Effector memory CD4-positive, alpha-beta T cell (primary cell): ENCODE measurements around the gene AHDC1.

Experiments
- DNase-seq, 3 donors: peaks; one replicate each; pipeline ENCODE4 v3.0.0-alpha.2; 2020
- H3K27ac ChIP-seq: 2 replicates; pipeline ENCODE4 v1.7.0; 2013; ENCODE audit warnings: mild to moderate bottlenecking, low read length, moderate library complexity; ENCODE audit not compliant: insufficient read depth, poor library complexity, severe bottlenecking
- H3K27me3 ChIP-seq: replicated peaks from 2 replicates; pipeline ENCODE4 v1.7.0; 2013; ENCODE audit warnings: mild to moderate bottlenecking, low read length; ENCODE audit not compliant: insufficient read depth, control insufficient read depth, poor library complexity, severe bottlenecking
- H3K36me3 ChIP-seq: 2 replicates; pipeline ENCODE4 v1.7.0; 2013; ENCODE audit warnings: mild to moderate bottlenecking, low read length, moderate library complexity; ENCODE audit not compliant: control insufficient read depth, insufficient read depth
- H3K4me1 ChIP-seq: 2 replicates; pipeline ENCODE4 v1.7.0; 2013; ENCODE audit warnings: low read length, mild to moderate bottlenecking; ENCODE audit not compliant: control insufficient read depth, insufficient read depth, poor library complexity, severe bottlenecking
- H3K4me3 ChIP-seq: 2 replicates; pipeline ENCODE4 v1.7.0; 2013; ENCODE audit warnings: low read length, low read depth, mild to moderate bottlenecking; ENCODE audit not compliant: insufficient read depth, poor library complexity, severe bottlenecking
- H3K9me3 ChIP-seq: 2 replicates; pipeline ENCODE4 v1.7.0; 2013; ENCODE audit warnings: mild to moderate bottlenecking, low read length, moderate library complexity; ENCODE audit not compliant: control insufficient read depth

AHDC1 gene

DNA sequence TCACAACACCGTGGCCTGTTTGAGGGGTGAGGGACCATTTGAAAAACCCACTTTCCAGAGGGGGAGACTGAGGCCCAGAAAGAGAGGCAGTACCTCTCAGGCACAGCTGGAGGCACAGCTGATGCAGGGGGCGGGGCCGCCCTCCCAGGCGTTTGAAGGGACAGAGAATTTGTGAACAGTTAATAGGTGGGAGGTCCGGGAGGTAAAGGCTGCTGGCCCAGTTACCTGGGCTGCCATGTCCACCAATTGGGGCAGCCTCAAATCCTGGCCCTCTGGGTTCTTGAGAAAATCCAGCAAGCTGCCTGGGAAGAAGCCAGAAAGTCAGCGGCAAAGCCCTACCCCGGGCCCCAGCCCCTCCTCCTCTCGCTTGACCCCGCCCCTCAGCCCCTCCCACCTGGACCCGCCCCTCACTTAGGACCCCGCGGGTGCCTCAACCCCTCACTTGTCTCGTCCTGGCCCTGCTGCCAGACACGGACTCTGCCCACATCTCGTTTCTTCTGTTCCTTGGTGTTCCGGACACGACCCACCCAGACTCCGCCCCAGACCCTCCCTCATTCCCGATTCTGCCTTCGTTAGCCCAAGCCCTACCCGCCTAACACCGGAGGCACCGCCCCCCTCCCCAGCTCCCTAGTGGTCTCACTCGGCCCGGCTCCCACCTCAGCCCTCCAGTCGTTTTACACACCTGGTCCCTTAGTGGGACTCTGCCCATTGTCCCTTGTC is 10.8 kb upstream of the AHDC1 start:
- H3K27ac ChIP-seq: no peak overlapping the region
- H3K9me3 ChIP-seq: no peaks in the 10 kb centered on the region
- H3K27me3 ChIP-seq: no peaks in the 10 kb centered on the region
- no peaks in the 10 kb centered on the region for H3K36me3 ChIP-seq
- peaks cover 50% of the 10 kb centered on the region for H3K4me1 ChIP-seq
- no peak overlapping the region for H3K4me3 ChIP-seq
- no peak for DNase-seq

DNA sequence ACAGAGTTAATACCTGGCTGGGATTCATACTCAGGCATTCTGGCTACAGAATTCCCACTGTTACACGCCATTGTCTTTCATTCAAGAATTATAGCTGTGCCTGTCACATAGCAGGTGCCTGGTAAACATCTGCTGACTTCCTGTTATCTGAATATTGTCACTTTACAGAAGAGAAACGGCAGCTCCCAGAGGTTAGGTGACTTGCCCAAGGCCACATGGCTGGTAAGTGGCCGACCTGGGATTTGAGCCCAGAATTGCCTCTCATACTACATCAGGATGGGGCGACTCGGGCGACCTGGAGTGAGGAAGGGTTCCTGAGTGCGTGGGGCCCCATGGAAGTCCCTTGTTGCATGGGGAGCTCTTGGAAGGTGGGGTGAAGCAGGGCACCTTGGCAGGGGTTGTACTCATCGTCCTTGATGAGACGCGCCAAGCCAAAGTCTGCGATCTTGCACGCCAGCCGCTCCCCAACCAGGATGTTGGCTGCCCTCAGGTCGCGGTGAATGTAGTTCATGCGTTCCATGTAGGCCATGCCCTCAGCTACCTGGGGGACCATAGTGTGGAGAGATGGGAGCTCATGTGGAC is 10.2 kb upstream of the AHDC1 start:
- no peak for DNase-seq
- H3K27ac ChIP-seq: no peak overlapping the region
- H3K36me3 ChIP-seq: no peaks in the 10 kb centered on the region
- H3K4me1 ChIP-seq: peaks cover 55% of the 10 kb centered on the region
- H3K9me3 ChIP-seq: no peaks in the 10 kb centered on the region
- H3K4me3 ChIP-seq: no peak overlapping the region
- no peaks in the 10 kb centered on the region for H3K27me3 ChIP-seq

DNA sequence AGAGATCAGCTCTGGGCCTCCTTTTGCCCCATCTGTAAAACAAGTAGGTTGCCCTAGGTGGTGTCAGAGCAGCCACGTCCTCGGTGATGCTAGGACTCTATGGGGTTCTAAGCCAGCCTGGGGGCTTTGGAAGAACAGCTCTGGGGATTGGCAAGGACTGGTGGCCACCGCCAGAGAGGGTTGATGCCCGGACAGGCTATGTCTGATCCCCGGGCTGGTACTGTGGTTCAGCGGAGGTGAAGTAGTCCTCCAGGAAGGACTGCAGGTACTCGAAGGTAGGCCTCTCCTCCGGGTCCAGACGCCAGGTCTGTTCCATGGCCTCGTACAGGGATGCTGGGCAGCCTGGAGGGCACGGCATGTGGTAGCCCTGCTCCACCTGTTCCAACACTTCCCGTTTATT is 8.8 kb upstream of the AHDC1 start:
- Histone ChIP-seq H3K4me3 (no peak overlapping the region), H3K27me3 (no peaks in the 10 kb centered on the region), H3K9me3 (no peaks in the 10 kb centered on the region), H3K4me1 (peaks cover 51% of the 10 kb centered on the region), H3K36me3 (no peaks in the 10 kb centered on the region), H3K27ac (no peak overlapping the region)
- no peak for DNase-seq

DNA sequence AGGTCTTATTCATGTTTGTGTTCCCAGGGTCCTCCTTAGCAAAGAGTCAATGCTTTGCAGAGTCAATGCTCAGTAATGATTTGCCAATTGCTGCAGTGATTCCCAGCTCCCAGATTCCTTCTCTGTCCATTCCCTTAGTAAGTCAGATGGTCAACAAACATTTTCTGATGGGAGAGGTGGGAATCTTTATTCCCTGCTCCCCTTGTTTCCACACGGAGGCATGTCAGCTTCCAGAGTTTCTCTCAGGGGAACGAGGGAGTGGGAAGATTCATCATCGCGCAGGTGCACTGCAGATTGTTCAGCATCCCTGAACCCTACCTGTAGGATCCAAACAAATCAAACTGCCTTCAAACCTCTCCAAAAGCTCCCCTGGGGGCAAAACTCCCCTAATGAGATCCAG is 7.5 kb upstream of the AHDC1 start:
- Histone ChIP-seq H3K4me1 (peaks cover 39% of the 10 kb centered on the region), H3K27ac (no peak overlapping the region)

DNA sequence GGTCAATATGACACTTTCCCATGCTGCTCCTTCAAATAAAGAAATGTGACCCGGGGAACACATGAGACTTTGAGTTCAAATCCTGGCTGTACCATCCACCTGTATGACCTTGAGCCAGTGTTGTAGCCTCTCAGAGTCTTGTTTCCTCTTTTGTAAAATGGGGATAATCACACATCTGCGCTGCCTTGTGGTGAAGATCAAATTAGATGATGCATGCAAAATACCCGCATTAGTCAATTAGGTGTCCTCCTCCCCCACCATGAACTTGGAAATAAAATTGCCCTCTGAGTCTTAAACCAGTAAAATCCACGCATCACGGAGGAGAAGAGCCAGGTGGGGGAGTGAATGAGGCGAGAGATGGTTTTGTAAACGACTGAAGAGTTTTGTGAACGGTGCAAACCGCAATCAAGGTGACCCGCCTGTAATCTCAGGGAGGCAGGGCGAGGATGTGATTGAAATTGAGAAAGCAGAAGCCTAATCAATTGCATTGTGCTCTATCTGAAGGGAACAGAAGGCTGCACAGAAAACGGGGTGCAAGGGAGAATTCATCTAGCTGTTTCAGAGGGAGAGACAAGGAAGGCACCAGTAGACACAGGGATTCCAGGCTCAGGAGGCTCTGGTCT is 5.8 kb upstream of the AHDC1 start:
- H3K9me3 ChIP-seq: no peaks in the 10 kb centered on the region
- peaks cover 38% of the 10 kb centered on the region for H3K4me1 ChIP-seq
- no peak overlapping the region for H3K4me3 ChIP-seq
- DNase-seq: no peak
- H3K36me3 ChIP-seq: no peaks in the 10 kb centered on the region
- no peak overlapping the region for H3K27ac ChIP-seq
- no peaks in the 10 kb centered on the region for H3K27me3 ChIP-seq

More for the DNA sequence above, 7.5 kb upstream of the AHDC1 start:
- Histone ChIP-seq H3K36me3 (no peaks in the 10 kb centered on the region), H3K9me3 (no peaks in the 10 kb centered on the region), H3K4me3 (no peak overlapping the region), H3K27me3 (no peaks in the 10 kb centered on the region)
- DNase-seq: no peak

DNA sequence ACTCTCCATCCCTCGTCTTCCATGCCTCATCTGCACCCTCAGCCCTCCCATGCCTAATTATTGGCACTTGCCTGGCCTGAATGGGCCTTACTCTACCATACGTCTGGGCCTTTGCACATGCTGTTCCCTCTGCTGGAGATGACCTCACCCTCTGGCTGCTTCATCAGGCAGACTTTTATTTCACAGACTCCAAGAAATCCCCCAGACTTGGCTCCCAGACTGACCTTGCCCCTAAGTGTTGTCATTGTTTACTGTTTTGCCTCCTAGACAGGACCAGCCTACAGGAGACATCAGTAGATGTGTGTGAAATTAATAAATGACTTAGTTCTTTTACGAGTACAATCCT is 5.2 kb upstream of the AHDC1 start:
- H3K36me3 ChIP-seq: no peaks in the 10 kb centered on the region
- H3K27ac ChIP-seq: no peak overlapping the region
- DNase-seq: no peak
- H3K4me3 ChIP-seq: no peak overlapping the region
- peaks cover 38% of the 10 kb centered on the region for H3K4me1 ChIP-seq
- H3K9me3 ChIP-seq: no peaks in the 10 kb centered on the region
- no peaks in the 10 kb centered on the region for H3K27me3 ChIP-seq

DNA sequence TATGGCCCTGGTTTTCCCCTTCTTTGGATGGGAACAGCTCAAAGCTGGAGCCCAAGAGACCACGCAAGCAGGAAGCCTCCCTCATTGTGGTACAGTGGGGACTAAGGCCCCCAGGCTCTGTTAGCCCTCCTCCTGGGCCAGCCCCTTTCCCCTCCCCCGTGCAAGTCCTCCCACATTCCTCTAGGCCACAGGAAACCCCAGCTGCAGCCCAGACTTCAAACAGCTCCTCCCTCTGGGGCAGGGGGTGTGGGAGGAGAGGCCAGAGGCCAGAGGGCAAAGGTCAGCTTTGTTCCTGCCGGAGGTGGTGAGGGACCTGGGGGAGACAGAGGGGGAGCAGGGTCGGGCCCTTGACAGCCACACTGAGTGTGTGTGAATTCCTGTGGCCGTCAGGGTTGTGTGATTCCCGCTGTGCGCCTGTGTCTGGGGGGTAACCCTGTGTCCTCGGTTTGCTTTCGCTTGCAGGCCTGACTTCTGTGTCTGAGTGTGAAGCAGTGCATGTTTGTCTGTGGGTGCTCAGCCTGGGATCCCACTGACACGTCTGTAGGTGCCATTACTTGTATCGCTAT is 3.4 kb upstream of the AHDC1 start:
- DNase-seq: no peak
- Histone ChIP-seq H3K27me3 (no peaks in the 10 kb centered on the region), H3K27ac (no peak overlapping the region), H3K4me1 (peaks cover 37% of the 10 kb centered on the region), H3K36me3 (no peaks in the 10 kb centered on the region), H3K4me3 (no peak overlapping the region), H3K9me3 (no peaks in the 10 kb centered on the region)

DNA sequence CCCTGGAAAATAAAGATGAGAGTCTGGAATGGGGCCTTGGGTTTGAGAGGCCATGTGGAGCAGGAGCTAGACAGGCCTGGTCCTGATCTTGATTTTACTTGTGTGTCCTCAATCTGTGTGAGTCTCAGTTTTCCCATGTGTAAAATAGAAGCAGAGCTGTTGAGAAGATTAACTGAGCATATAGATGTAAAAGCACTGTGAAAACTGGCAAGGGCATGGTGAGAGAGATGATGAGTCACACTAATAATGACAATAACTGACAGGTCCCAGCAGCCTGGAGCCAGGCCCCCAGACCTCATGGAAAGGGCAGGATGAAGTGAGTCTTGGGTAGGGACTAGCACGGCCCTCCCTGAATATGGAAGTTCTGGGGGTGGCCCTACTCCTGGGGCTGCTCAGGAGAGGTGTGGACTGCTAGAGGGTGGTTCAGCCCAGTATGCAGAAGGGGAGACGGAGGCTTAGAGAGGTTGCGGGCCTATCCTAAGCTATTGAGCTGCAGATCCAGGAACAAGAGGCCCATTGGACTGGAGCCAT is 2.8 kb upstream of the AHDC1 start:
- no peak for DNase-seq
- Histone ChIP-seq H3K27ac (no peak overlapping the region), H3K4me3 (no peak overlapping the region), H3K36me3 (no peaks in the 10 kb centered on the region), H3K27me3 (no peaks in the 10 kb centered on the region), H3K9me3 (no peaks in the 10 kb centered on the region), H3K4me1 (peaks cover 41% of the 10 kb centered on the region)

DNA sequence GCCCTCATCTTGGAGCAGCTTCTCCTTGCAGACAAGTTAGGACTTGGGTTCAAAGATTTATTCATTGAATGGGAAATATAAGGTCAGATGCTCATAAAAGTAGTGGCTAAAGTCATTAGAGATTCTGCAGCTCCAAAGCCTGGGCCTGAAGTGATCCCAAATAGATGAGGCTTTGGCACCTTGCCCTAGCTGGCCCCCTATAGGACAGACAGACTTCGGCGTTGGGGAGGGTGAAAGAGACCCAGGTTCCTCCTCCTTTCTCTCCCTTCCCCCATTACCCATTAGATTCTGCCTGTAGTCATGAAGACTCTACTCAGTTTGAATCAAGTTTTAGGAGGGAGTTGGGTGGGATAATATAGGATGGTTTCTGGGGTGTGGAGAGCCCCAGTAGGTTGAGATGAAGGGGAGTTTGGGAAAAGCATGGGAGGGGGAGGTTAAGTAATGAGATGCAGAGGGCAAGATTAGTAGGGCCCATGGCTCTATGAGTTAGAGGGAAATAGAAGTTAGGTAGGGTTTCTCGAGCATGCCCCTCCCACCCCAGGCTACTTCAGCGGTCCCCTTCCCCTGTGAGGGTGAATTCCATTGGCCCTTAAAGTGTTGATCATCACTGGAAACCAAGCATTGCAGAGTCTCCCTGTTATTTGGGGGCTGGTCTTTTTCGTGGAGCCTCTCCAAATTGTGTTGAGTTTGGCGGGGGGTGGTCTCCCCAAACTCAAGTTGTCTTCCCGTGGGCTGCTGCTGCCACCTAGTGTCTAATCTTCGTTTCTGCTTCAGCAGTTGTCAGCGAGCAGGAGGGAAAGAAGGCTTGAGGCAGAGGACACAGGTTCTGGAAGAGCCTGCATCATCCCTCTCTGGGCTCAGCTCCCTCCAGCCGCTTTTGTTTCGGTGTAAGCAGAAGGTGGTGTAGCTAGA is 2.1 kb upstream of the AHDC1 start:
- Histone ChIP-seq H3K27me3 (no peaks in the 10 kb centered on the region), H3K36me3 (no peaks in the 10 kb centered on the region), H3K9me3 (no peaks in the 10 kb centered on the region), H3K4me1 (peaks cover 43% of the 10 kb centered on the region), H3K27ac (no peak overlapping the region), H3K4me3 (no peak overlapping the region)
- peak in 2 of 3 donors; percentile 30 to 47 for DNase-seq
